ENCODE measurements around the gene EHD2.

EHD2 gene

DNA sequence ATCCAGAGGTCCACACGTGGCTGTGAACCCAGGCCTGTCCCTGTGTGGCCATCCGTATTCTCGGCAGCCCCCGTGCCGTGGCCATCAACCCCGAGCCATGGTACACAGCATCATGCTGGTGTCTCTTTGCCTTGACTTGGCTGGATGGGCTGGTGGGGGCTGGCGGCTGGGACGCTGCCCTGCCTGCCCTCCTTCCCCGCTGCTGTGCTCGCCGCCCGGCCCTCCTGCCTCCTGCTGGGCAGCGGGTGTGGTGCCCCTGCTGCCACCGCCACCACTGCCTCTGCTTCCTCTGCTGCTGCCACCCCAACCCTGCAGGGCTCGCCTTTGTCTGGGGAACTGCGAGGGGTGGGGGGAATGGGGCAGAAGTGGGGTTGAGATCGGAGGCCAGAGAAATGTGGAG lies 19.7 kb upstream of the EHD2 start:
- Histone ChIP-seq H3K4me3 (ENCODE audit: low read depth in 1 of 2, low read length in 1 of 2) (no peak overlapping the region), H3K4me1 (ENCODE audit: control insufficient read depth in 1 of 2, insufficient read depth in 1 of 2, low read depth in 1 of 2, low read length in 1 of 2) (no peaks in the 10 kb centered on the region), H3K36me3 (peaks cover 74% of the 10 kb centered on the region), H3K9me3 (no peaks in the 10 kb centered on the region), H3K27ac (no peak overlapping the region), H3K27me3 (no peaks in the 10 kb centered on the region)
- TF ChIP-seq, protein P1, sequence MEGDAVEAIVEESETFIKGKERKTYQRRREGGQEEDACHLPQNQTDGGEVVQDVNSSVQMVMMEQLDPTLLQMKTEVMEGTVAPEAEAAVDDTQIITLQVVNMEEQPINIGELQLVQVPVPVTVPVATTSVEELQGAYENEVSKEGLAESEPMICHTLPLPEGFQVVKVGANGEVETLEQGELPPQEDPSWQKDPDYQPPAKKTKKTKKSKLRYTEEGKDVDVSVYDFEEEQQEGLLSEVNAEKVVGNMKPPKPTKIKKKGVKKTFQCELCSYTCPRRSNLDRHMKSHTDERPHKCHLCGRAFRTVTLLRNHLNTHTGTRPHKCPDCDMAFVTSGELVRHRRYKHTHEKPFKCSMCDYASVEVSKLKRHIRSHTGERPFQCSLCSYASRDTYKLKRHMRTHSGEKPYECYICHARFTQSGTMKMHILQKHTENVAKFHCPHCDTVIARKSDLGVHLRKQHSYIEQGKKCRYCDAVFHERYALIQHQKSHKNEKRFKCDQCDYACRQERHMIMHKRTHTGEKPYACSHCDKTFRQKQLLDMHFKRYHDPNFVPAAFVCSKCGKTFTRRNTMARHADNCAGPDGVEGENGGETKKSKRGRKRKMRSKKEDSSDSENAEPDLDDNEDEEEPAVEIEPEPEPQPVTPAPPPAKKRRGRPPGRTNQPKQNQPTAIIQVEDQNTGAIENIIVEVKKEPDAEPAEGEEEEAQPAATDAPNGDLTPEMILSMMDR (IDR thresholded peaks at IDR 0.05), result no peak

DNA sequence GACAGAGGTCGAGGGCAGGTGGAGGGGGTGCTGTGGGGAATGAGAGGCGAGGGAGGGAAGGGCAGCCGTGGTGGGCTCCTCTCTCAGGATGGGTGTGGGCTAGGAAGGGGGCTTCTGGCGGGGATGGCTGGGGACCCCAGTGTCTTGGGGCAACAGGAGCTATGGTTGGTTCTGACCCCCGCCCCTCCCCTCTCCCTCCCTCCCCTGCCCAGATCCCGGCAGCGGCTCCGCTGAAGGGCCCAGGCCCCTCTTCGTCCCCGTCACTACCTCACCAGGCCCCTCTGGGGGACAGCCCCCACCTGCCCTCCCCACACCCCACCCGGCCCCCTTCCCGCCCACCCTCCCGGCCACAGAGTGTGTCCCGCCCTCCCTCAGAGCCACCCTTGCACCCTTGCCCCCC lies 19.3 kb upstream of the EHD2 start:
- H3K27me3 ChIP-seq, result no peaks in the 10 kb centered on the region
- no peak overlapping the region for H3K27ac ChIP-seq
- peaks cover 78% of the 10 kb centered on the region for H3K36me3 ChIP-seq
- H3K9me3 ChIP-seq, result no peaks in the 10 kb centered on the region
- H3K4me1 ChIP-seq (ENCODE audit: control insufficient read depth in 1 of 2, insufficient read depth in 1 of 2, low read depth in 1 of 2, low read length in 1 of 2), result no peaks in the 10 kb centered on the region
- H3K4me3 ChIP-seq (ENCODE audit: low read depth in 1 of 2, low read length in 1 of 2), result no peak overlapping the region
- TF ChIP-seq, protein P1 (IDR thresholded peaks at IDR 0.05), result no peak

DNA sequence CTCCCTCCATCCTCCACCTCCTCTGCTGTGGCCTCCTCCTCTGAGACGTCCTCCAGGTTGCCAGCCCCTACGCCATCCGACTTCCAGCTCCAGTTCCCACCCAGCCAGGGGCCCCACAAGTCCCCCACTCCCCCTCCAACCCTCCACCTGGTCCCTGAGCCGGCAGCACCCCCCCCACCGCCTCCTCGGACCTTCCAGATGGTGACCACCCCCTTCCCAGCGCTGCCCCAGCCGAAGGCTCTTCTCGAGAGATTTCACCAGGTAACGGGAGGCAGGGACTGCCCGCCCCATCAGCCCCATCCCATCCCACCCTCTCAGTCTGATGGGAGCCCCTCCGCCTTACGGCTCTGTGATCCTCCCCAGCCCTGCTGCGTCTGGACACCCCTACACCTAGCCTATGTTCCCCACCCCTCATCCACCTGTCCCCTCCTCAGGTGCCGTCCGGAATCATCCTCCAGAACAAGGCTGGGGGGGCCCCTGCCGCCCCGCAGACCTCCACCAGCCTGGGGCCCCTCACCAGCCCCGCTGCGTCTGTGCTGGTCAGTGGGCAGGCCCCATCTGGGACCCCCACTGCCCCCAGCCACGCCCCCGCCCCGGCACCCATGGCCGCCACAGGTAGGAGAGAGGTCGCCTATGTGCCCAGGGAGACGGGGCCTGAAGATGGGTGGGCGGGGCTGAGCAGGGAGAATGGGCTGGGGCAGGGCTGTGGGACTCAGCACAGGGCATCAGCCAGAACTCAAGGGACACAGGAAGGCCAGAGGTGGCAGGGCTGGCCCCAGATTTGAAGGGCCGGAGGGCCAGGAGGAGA lies 18.6 kb upstream of the EHD2 start:
- H3K36me3 ChIP-seq, result peaks cover 86% of the 10 kb centered on the region
- TF ChIP-seq, protein P1 (IDR thresholded peaks at IDR 0.05), result no peak
- H3K4me1 ChIP-seq (ENCODE audit: control insufficient read depth in 1 of 2, insufficient read depth in 1 of 2, low read depth in 1 of 2, low read length in 1 of 2), result no peaks in the 10 kb centered on the region
- H3K4me3 ChIP-seq (ENCODE audit: low read depth in 1 of 2, low read length in 1 of 2), result no peak overlapping the region
- H3K27me3 ChIP-seq, result no peaks in the 10 kb centered on the region
- H3K27ac ChIP-seq, result no peak overlapping the region
- no peaks in the 10 kb centered on the region for H3K9me3 ChIP-seq

DNA sequence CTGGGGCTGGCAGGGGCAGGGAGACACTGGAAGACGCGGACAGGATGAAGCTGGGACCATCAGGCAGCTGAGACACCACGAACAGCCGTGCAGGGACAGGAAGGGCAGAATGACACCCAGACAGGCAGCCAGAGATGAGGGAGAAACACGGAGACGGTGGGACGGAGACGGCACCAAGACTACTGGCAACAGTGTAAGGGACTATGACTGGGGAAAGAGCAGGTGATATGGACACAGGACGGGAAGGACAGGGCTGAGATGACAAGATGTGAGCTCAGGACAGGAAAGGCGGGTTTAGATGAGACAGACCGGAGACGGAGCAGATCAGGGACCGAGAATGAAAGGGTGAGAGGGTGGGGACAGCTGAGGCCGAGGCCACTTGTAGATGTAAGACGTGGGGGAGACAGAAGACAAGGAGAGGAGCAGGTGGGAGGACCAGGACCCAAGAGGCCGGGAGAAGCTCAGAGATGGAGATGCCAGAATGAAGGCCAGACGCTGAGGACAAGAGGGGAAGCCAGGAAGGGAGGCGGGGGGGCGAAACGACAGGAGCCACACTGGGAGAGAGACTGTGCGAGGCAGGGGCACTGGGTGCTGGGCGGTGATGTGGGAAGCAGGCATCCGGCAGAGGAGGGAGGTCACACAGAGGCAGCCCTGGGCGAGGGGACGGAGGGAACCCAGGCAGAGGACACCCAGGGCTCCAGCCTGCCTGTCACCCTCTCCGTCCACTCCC lies 17.5 kb upstream of the EHD2 start:
- H3K27ac ChIP-seq, result no peak overlapping the region

DNA sequence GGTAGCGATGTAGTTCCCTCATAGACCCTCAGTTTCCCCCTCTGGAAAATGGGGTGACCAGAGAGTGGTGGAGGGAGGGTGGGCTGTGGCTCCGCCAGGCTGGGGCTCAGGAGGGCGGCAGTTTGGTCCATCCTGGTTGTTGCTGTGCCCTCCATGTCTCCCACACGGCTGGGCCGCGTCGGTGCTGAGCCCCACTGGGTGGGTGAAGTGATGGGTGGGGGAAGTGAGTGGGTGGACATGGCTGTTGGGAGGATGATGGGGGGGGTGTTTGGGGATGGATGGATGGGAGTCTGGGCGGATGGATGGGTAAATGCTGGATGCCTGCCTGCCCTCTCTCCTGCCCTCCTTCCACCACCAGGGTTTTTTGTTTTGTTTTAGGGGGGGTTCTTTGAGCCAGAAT lies 16.6 kb upstream of the EHD2 start:
- Histone ChIP-seq H3K9me3 (no peaks in the 10 kb centered on the region), H3K36me3 (peaks cover 92% of the 10 kb centered on the region), H3K4me1 (ENCODE audit: control insufficient read depth in 1 of 2, insufficient read depth in 1 of 2, low read depth in 1 of 2, low read length in 1 of 2) (no peaks in the 10 kb centered on the region), H3K4me3 (ENCODE audit: low read depth in 1 of 2, low read length in 1 of 2) (no peak overlapping the region), H3K27ac (no peak overlapping the region), H3K27me3 (no peaks in the 10 kb centered on the region)
- TF ChIP-seq, protein P1 (IDR thresholded peaks at IDR 0.05), result no peak

More for the DNA sequence above, 17.5 kb upstream of the EHD2 start:
- peaks cover 90% of the 10 kb centered on the region for H3K36me3 ChIP-seq
- no peaks in the 10 kb centered on the region for H3K27me3 ChIP-seq
- TF ChIP-seq, protein P1 (IDR thresholded peaks at IDR 0.05), result no peak
- no peak overlapping the region for H3K4me3 ChIP-seq (ENCODE audit: low read depth in 1 of 2, low read length in 1 of 2)
- H3K4me1 ChIP-seq (ENCODE audit: control insufficient read depth in 1 of 2, insufficient read depth in 1 of 2, low read depth in 1 of 2, low read length in 1 of 2), result no peaks in the 10 kb centered on the region
- H3K9me3 ChIP-seq, result no peaks in the 10 kb centered on the region
